Ovary (tissue), 3 donors: Measurements from ENCODE around the gene SNX8.

Experiments used
- CTCF ChIP-seq, 3 donors: fragments of 450-650 bp in 2 of 3; fragments of 200-600 bp in 1 of 3; IDR thresholded peaks; one replicate each; pipeline versions ENCODE4 v1.5.1 to v1.8.0; 2016 to 2022; ENCODE audit warnings: antibody characterized with exemption in 3 of 3, mild to moderate bottlenecking in 1 of 3
- EP300 ChIP-seq: sonication (generic); formaldehyde crosslinking; IDR thresholded peaks from one replicate; pipeline ENCODE4 v1.6.1; 2017; ENCODE audit warnings: antibody characterized with exemption
- POLR2A ChIP-seq: fragments of 450-650 bp; IDR thresholded peaks from one replicate; pipeline ENCODE4 v1.6.1; 2017; ENCODE audit warnings: antibody characterized with exemption, mild to moderate bottlenecking, moderate library complexity
- donor health status: DM: no; HTN: no; CAD: no.

GRCh38 chr7:2259480-2259879 is 54.8 kb downstream of the SNX8 start:
- TF ChIP-seq POLR2A (no peak), CTCF (IDR thresholded peaks at IDR 0.05) (no peak), EP300 (no peak)
